Heart left ventricle (tissue), 13 donors: ENCODE results near the gene ZBTB18.

Experiments used
- CTCF ChIP-seq, 12 donors: fragments of 200-600 bp; sonication (generic) in 4 of 12; IDR thresholded peaks; one replicate each; pipeline versions ENCODE4 v1.5.0 to v1.8.0; 2018 to 2022; ENCODE audit warnings: antibody characterized with exemption in 12 of 12, mild to moderate bottlenecking in 5 of 12
- POLR2A ChIP-seq, 2 donors: fragments of 450-650 bp; IDR thresholded peaks; one replicate each; pipeline ENCODE4 v1.6.1; 2017; ENCODE audit warnings: antibody characterized with exemption in 2 of 2, mild to moderate bottlenecking in 2 of 2, moderate library complexity in 2 of 2
- donor health status: ischemic (EF 13 %, LVEDD 7.1; RV severe dilation, severe dysfunction).
- donor health status: DM: no; HTN: yes; CAD: no.
- donor health status: DM: no; HTN: no; CAD: no.
- donor health status: ischemic (EF 25% LVEDD 6.9; RV normal size, moderate dysfunction).
- donor health status: ischemic (EF 25% LVEDD 5.7; RV mildly dilated, moderate dysfunction).
- donor health status: ischemic (EF 35%, LVEDD 5.7; RV mildly dilated, moderate dysfunction).
- donor health status: nonischemic (EF 11% LVEDD 7.7; RV severe dilation, severe dysfunction).
- donor health status: DM: yes; HTN: yes; CAD: no.
- donor health status: PGD.
- donor health status: ischemic (EF 29% LVEDD 5.4; RV normal size, mild dysfunction).
- donor health status: nonischemic (EF 23%, LVEDD 6.1; RV moderate dilation, normal function).

- no peak for TF ChIP-seq CTCF (IDR thresholded peaks at IDR 0.05)
- TF ChIP-seq POLR2A (IDR thresholded peaks at IDR 0.05), result no peak
Measured at GRCh38 chr1:244006381-244006901, 44.6 kb upstream of the ZBTB18 start.
